Caco-2 (cell line): ENCODE results near the gene BARHL1. TPM values are rescaled to one million over a fixed set of nuclear protein-coding genes. Genes with fewer than 3 reads are reported as not detected.
A peak's percentile ranks its signal among the peaks of the same experiment; 100 is the strongest.

ENCODE experiments used
- BruUV-seq: library from RNA; stranded (reverse); fragments of 400-500 nt; replicated peaks from 2 replicates; lab custom pipeline; 2021; lab: Mats Ljungman, UMichigan
- CTCF ChIA-PET: fragments of 300-600 bp; sonication (Branson Sonifier 250); formaldehyde crosslinking; loops from one replicate; lab custom pipeline; 2022; ENCODE audit warnings: antibody characterized with exemption; lab: Charles Lee
- POLR2A ChIA-PET: fragments of 300-600 bp; sonication (Branson Sonifier 250); formaldehyde crosslinking; loops from one replicate; lab custom pipeline; 2022; ENCODE audit warnings: antibody characterized with exemption; lab: Charles Lee
- DNase-seq, 2 experiments: peaks; one replicate each; pipeline versions ENCODE4 v3.0.0 to v3.0.0-alpha.2; 2020 to 2022
- H3K27me3 ChIP-seq: replicated peaks from 2 replicates; pipeline ENCODE4 v1.6.0; 2011; ENCODE audit warnings: low read length; ENCODE audit not compliant: control insufficient read depth, insufficient read depth
- H3K36me3 ChIP-seq: 2 replicates; pipeline ENCODE4 v1.5.1; 2011; ENCODE audit warnings: low read length; ENCODE audit not compliant: control insufficient read depth, insufficient read depth
- H3K4me1 ChIP-seq: fragments of 250-450 bp; sonication (Bioruptor Pico); 2 replicates; pipeline ENCODE4 v1.5.1; 2020; ENCODE audit warnings: mild to moderate bottlenecking
- H3K4me3 ChIP-seq: 2 replicates; pipeline ENCODE4 v1.5.1; 2011; ENCODE audit warnings: low read depth, mild to moderate bottlenecking, control low read depth, low read length
- H3K9me3 ChIP-seq: fragments of 250-450 bp; sonication (Bioruptor Pico); 2 replicates; pipeline ENCODE4 v1.5.1; 2020; ENCODE audit warnings: mild to moderate bottlenecking, moderate library complexity
- H3K27ac Mint-ChIP-seq: one replicate; pipeline ENCODE4 v1.8.0; 2022; ENCODE audit warnings: mixed read lengths; ENCODE audit not compliant: unreplicated experiment
- H3K27me3 Mint-ChIP-seq: one replicate; pipeline ENCODE4 v1.8.0; 2022; ENCODE audit warnings: mixed read lengths; ENCODE audit not compliant: insufficient read depth, unreplicated experiment
- H3K36me3 Mint-ChIP-seq: one replicate; pipeline ENCODE4 v1.8.0; 2022; ENCODE audit warnings: mild to moderate bottlenecking, mixed read lengths; ENCODE audit not compliant: insufficient read depth, unreplicated experiment
- H3K4me1 Mint-ChIP-seq: one replicate; pipeline ENCODE4 v1.8.0; 2022; ENCODE audit warnings: low read depth, mixed read lengths; ENCODE audit not compliant: unreplicated experiment
- H3K4me3 Mint-ChIP-seq: one replicate; pipeline ENCODE4 v1.8.0; 2022; ENCODE audit warnings: mild to moderate bottlenecking, moderate library complexity, mixed read lengths; ENCODE audit not compliant: unreplicated experiment
- H3K9me3 Mint-ChIP-seq: one replicate; pipeline ENCODE4 v1.8.0; 2022; ENCODE audit warnings: mixed read lengths; ENCODE audit not compliant: unreplicated experiment
- intact Hi-C: fragments of 100-400 bp; cut with micrococcal nuclease; formaldehyde crosslinking; loops from one replicate; pipeline ENCODE4 v1.10.0; 2022; ENCODE audit not compliant: unreplicated experiment
- total RNA-seq: library from RNA; stranded (reverse); gene quantifications from 2 replicates; pipeline ENCODE4 v1.2.3, GENCODE V29; 2022
- TF ChIP-seq, protein P1 (sequence below), 2 experiments: fragments of 200-600 bp in 1 of 2; IDR thresholded peaks; 1 replicate in 1 of 2; 2 replicates in 1 of 2; pipeline versions ENCODE4 v1.5.1 to v1.8.0; 2011 to 2022; ENCODE audit warnings: antibody characterized with exemption in 1 of 2, control low read depth in 1 of 2, inconsistent platforms in 1 of 2, low read depth in 1 of 2, low read length in 1 of 2, mild to moderate bottlenecking in 1 of 2, moderate library complexity in 1 of 2; ENCODE audit not compliant: insufficient read depth in 1 of 2, severe bottlenecking in 1 of 2, unreplicated experiment in 1 of 2

The BARHL1 gene
- total RNA-seq, 1 experiment from 2014 or later: not detected

DNA sequence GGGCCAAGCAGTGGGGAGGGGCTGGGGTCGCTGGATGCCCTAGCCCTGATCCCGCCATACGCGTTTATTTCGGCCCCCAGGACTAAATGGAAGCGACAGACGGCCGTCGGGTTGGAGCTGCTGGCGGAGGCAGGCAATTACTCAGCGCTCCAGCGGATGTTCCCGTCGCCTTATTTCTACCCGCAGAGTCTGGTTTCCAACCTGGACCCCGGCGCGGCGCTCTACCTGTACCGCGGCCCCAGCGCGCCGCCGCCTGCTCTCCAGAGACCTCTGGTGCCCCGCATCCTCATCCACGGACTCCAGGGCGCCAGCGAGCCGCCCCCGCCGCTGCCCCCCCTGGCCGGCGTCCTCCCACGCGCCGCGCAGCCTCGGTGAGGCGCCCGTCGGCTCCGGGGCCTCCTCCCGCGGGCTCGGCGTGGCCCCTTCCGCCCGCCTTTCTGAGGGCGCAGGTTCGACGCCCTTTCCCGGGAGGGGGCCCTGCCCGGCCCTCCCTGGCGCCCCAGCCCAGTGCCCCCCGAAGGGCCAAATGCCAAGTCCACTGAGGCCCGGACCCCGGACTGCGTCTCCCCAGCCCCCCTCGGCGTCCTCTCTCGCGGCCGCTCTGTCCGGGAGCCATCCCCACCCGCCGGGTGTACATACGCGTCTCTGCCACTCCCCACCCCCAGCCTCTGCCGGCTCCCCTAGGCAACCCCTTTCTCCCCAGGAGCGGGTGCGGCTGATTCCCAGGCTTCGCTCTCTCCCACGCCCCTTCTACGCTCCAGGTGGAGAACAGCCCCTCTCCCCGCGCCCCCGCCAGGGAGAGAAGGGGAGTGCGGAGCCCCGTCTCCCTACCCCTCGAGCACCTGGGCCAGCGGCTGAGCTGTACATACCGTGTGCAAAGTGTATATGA, 7.0 kb downstream of the BARHL1 start:
- no TSS peak for BruUV-seq
- CTCF ChIA-PET: no interaction called here
- intact Hi-C loops: no loop called here
- Histone ChIP-seq H3K4me3 (no peak overlapping the region), H3K27me3 (no peaks in the 10 kb centered on the region), H3K9me3 (no peaks in the 10 kb centered on the region), H3K4me1 (no peaks in the 10 kb centered on the region), H3K36me3 (no peaks in the 10 kb centered on the region)
- Mint-ChIP-seq H3K4me3 (peak overlapping the region; percentile 50), H3K27ac (no peak overlapping the region), H3K27me3 (no peaks in the 10 kb centered on the region), H3K36me3 (peaks cover 32% of the 10 kb centered on the region), H3K9me3 (no peaks in the 10 kb centered on the region), H3K4me1 (no peaks in the 10 kb centered on the region)
- POLR2A ChIA-PET: no interaction called here
- peak in 1 of 2 experiments; percentile 33 for DNase-seq
- TF ChIP-seq, protein P1, sequence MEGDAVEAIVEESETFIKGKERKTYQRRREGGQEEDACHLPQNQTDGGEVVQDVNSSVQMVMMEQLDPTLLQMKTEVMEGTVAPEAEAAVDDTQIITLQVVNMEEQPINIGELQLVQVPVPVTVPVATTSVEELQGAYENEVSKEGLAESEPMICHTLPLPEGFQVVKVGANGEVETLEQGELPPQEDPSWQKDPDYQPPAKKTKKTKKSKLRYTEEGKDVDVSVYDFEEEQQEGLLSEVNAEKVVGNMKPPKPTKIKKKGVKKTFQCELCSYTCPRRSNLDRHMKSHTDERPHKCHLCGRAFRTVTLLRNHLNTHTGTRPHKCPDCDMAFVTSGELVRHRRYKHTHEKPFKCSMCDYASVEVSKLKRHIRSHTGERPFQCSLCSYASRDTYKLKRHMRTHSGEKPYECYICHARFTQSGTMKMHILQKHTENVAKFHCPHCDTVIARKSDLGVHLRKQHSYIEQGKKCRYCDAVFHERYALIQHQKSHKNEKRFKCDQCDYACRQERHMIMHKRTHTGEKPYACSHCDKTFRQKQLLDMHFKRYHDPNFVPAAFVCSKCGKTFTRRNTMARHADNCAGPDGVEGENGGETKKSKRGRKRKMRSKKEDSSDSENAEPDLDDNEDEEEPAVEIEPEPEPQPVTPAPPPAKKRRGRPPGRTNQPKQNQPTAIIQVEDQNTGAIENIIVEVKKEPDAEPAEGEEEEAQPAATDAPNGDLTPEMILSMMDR (IDR thresholded peaks at IDR 0.05; ENCODE audit: insufficient read depth in 1 of 2, low read depth in 1 of 2, low read length in 1 of 2, severe bottlenecking in 1 of 2, unreplicated experiment in 1 of 2): peak in 1 of 2 experiments; percentile 28

DNA sequence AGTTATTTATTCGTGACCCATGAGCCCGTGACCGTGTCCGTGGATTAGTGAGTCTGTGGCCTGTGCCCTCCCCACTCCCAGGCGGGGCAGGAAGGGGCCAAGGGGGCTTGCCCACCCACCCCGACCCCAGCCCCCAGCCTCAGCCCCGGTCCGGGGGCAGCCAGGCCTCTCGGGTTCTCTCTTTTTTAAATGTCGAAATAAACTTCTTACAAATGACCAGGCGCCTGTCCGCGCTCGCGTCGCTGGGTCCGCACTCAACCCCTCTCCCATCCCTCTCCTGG, 7.6 kb downstream of the BARHL1 start:
- Histone ChIP-seq H3K4me1 (no peaks in the 10 kb centered on the region), H3K4me3 (no peak overlapping the region), H3K36me3 (no peaks in the 10 kb centered on the region), H3K9me3 (no peaks in the 10 kb centered on the region), H3K27me3 (no peaks in the 10 kb centered on the region)
- H3K4me3 Mint-ChIP-seq: peak overlapping the region; percentile 50
- H3K27me3 Mint-ChIP-seq: no peaks in the 10 kb centered on the region
- ChIA-PET POLR2A (no interaction called here), CTCF (no interaction called here)
- H3K9me3 Mint-ChIP-seq: no peaks in the 10 kb centered on the region
- no peak for DNase-seq
- H3K27ac Mint-ChIP-seq: no peak overlapping the region
- no TSS peak for BruUV-seq
- TF ChIP-seq, protein P1 (IDR thresholded peaks at IDR 0.05; ENCODE audit: insufficient read depth in 1 of 2, low read depth in 1 of 2, low read length in 1 of 2, severe bottlenecking in 1 of 2, unreplicated experiment in 1 of 2): no peak
- no peaks in the 10 kb centered on the region for H3K4me1 Mint-ChIP-seq
- intact Hi-C loops: no loop called here
- peaks cover 34% of the 10 kb centered on the region for H3K36me3 Mint-ChIP-seq

DNA sequence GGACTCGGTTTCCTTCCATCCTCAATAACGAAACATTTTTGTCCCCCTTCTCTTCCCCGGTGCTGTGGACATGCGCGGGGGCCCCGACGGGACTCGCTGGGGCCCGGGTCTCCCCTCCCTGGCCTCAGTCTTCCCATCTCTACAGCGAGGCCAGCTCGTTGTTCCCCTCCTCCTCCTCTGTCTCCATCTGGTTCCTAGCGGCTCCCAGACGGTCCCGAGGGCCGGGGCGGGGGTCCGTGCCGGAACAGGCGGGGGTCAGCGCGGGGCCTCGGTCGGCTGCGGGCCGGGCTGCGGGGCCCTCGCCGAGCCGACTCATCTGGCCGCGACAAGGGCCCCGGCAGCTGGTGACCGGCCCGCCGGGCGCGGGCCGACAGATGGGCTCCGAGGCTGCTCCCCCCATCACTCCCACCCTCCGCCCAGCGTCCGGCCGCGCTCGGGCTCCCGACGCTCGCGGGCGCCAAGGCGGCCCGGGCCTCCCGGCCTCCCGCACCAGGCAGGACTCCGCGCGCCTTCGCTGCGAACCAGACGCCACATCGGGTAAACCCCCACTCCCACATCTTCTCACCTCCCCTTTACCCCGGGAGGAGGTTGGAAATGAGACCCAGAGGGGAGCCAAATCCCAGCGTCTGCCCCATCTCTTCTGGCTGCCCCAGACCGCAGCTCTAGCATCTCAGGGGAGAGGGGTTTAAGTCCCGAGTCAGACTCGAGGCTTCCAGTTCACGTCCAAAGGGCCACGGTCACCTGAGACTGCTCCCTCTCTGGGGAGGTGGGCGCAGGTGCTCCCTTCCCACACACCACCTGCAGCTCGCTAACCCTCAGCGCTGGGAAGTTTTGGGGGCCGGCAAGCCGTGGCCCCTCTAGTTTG, 8.1 kb downstream of the BARHL1 start:
- no peak for DNase-seq
- Mint-ChIP-seq H3K4me1 (no peaks in the 10 kb centered on the region), H3K9me3 (no peaks in the 10 kb centered on the region), H3K27me3 (no peaks in the 10 kb centered on the region), H3K27ac (no peak overlapping the region), H3K4me3 (peak overlapping the region; percentile 50), H3K36me3 (peaks cover 39% of the 10 kb centered on the region)
- intact Hi-C loops: no loop called here
- Histone ChIP-seq H3K4me1 (no peaks in the 10 kb centered on the region), H3K36me3 (no peaks in the 10 kb centered on the region), H3K9me3 (no peaks in the 10 kb centered on the region), H3K4me3 (no peak overlapping the region), H3K27me3 (no peaks in the 10 kb centered on the region)
- TF ChIP-seq, protein P1 (IDR thresholded peaks at IDR 0.05; ENCODE audit: insufficient read depth in 1 of 2, low read depth in 1 of 2, low read length in 1 of 2, severe bottlenecking in 1 of 2, unreplicated experiment in 1 of 2): no peak
- POLR2A ChIA-PET: no interaction called here
- CTCF ChIA-PET: no interaction called here
- no TSS peak for BruUV-seq
